GM13977 (cell line): ENCODE results near the gene TULP4.
"Not testable (repeated sequence)": the region's sequence is repeated elsewhere in the genome, so short reads cannot be mapped to it uniquely, and the experiment has no call there.

ENCODE experiments used
- DNase-seq: peaks from one replicate; pipeline ENCODE4 v3.0.0; 2012; ENCODE audit warnings: low spot score
- CTCF ChIP-seq: IDR thresholded peaks from 2 replicates; pipeline ENCODE4 v1.5.1; 2012; ENCODE audit warnings: mild to moderate bottlenecking, control low read depth; ENCODE audit not compliant: insufficient read depth; ENCODE audit errors: extremely low read depth, missing control alignments
- in situ Hi-C: fragments of 300-500 bp; cut with MboI; formaldehyde crosslinking; loops from one replicate; pipeline ENCODE4 v1.12.0; 2022; ENCODE audit warnings: low sequenced_read_pairs, low pct_unique_long_range_greater_than_20kb, mixed read lengths, inconsistent platforms; ENCODE audit not compliant: unreplicated experiment

The TULP4 gene

GRCh38 chr6:158292016-158292415 lies 20.2 kb upstream of the TULP4 start:
- no peak for DNase-seq
- in situ Hi-C loops, result no loop called here
- no peak for TF ChIP-seq CTCF

- DNase-seq, result no peak
- TF ChIP-seq CTCF, result no peak
- in situ Hi-C loops, result no loop called here
Observed at GRCh38 chr6:158293122-158293521, 19.1 kb upstream of the TULP4 start.

- in situ Hi-C loops, DNase-seq: not testable (repeated sequence)
Observed at GRCh38 chr6:158295976-158296853, 16.1 kb upstream of the TULP4 start.

GRCh38 chr6:158296854-158297324 lies 15.4 kb upstream of the TULP4 start:
- in situ Hi-C loops, DNase-seq: not testable (repeated sequence)

GRCh38 chr6:158297657-158298056 lies 14.6 kb upstream of the TULP4 start:
- in situ Hi-C loops, DNase-seq: not testable (repeated sequence)

- DNase-seq, in situ Hi-C loops: not testable (repeated sequence)
Observed at GRCh38 chr6:158300306-158301143, 11.7 kb upstream of the TULP4 start.

GRCh38 chr6:158301561-158301960 lies 10.7 kb upstream of the TULP4 start:
- DNase-seq, in situ Hi-C loops: not testable (repeated sequence)

- DNase-seq, in situ Hi-C loops: not testable (repeated sequence)
Observed at GRCh38 chr6:158302195-158302796, 10.0 kb upstream of the TULP4 start.

- no peak for TF ChIP-seq CTCF
- in situ Hi-C loops, result no loop called here
- no peak for DNase-seq
Observed at GRCh38 chr6:158303210-158303731, 9.0 kb upstream of the TULP4 start.
